Loucy (cell line): Measurements from ENCODE around the gene C1QL4.

ENCODE experiments used
- EZH2phosphoT487 ChIP-seq: fragments of 200-600 bp; IDR thresholded peaks from 2 replicates; pipeline ENCODE4 v1.6.1; 2018; ENCODE audit warnings: antibody characterized with exemption, mild to moderate bottlenecking, moderate library complexity, borderline replicate concordance
- TF ChIP-seq, protein P1 (sequence below): fragments of 200-600 bp; sonication (generic); conservative IDR thresholded peaks from 2 replicates; pipeline ENCODE4 v1.5.1; 2014; ENCODE audit warnings: mild to moderate bottlenecking, antibody characterized with exemption, low read length

DNA sequence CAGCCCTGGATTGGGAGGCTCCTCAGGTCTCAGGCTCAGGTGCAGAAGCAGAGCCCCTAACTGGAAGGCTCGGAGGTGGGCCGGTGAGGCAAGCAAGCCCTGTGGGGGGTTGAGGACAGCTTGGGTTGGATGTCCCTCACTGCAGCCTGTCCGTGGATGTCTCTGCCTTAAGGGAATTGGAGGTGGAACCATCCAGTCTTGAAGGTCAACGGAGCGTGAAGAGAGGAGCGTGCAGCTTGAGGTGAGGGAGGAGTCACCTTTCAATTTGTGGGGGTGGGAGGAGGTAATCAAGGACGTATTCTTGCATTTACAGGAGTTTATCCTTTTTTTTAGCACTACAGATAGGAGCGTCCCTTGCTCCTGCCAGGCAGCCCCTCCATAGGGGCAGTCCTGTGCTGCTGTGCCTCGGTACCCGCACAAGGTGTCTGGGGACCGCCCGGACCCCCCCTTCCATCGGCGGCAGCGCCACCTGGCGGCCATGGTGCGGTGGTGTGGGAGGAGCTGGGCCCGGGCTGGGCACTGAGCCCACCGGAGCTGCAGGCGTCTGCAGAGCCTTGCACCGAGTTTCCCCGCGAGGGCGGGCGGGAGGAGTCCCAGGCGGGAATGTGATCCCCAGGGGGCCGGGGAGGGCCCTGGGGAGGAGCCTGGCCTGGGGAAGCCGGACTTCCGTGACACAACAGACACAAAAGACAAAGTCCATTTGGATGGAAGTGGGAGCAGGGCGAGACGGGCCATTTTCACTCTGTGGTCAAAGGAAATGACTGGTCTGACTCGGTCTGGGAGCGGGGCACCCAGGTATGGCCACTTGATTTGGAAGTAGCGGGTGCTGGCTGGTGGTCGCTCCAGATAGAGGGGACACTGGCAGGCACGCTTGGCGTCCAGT lies 10.6 kb upstream of the C1QL4 start:
- TF ChIP-seq, protein P1, sequence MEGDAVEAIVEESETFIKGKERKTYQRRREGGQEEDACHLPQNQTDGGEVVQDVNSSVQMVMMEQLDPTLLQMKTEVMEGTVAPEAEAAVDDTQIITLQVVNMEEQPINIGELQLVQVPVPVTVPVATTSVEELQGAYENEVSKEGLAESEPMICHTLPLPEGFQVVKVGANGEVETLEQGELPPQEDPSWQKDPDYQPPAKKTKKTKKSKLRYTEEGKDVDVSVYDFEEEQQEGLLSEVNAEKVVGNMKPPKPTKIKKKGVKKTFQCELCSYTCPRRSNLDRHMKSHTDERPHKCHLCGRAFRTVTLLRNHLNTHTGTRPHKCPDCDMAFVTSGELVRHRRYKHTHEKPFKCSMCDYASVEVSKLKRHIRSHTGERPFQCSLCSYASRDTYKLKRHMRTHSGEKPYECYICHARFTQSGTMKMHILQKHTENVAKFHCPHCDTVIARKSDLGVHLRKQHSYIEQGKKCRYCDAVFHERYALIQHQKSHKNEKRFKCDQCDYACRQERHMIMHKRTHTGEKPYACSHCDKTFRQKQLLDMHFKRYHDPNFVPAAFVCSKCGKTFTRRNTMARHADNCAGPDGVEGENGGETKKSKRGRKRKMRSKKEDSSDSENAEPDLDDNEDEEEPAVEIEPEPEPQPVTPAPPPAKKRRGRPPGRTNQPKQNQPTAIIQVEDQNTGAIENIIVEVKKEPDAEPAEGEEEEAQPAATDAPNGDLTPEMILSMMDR, result peak; percentile 91
- TF ChIP-seq EZH2phosphoT487, result no peak
